MM.1S (cell line): Measurements from ENCODE around the gene CRIP3.

Experiments used
- EZH2phosphoT487 ChIP-seq: fragments of 300-600 bp; sonication (generic); IDR thresholded peaks from 2 replicates; pipeline ENCODE4 v1.6.1; 2018; ENCODE audit warnings: antibody characterized with exemption, low read length
- TF ChIP-seq, protein P1 (sequence below): fragments of 300-600 bp; sonication (generic); IDR thresholded peaks from 2 replicates; pipeline ENCODE4 v1.5.1; 2016; ENCODE audit warnings: antibody characterized with exemption, low read length, mixed read lengths

DNA sequence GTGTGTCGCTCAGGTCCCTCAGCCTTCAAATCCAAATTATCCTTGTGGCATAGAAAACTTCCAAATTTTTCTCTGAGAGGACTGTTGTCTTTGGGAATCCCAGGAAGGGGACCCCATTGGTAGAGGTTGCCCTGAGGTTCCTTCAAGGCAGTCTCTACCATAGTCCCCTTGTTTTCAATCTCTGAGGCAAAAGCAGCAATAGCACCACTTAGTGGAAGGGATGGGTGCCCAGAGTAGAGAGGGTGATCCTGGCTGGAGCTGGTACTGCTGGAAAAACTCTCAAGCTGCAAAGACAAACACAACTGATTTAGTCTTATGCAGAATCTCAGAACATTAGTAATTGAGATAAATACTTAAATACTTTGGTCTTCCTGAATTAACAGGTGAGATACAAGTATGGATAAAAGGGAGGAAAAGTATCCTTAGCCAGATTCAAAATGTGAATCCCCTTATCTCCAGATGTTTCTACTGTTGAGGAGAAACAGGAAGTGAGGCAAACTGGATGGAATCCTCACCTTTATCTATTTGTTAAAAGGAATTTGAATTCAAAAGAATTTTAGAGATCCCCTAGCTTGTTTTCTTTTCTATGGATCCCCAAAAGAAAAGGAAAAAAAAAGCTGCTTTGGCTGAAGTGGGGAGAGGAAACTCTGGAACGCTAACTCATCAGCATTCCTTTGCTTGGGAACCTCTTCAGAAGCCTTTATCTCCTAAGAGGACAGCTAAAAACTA, 47.4 kb upstream of the CRIP3 start:
- TF ChIP-seq, protein P1, sequence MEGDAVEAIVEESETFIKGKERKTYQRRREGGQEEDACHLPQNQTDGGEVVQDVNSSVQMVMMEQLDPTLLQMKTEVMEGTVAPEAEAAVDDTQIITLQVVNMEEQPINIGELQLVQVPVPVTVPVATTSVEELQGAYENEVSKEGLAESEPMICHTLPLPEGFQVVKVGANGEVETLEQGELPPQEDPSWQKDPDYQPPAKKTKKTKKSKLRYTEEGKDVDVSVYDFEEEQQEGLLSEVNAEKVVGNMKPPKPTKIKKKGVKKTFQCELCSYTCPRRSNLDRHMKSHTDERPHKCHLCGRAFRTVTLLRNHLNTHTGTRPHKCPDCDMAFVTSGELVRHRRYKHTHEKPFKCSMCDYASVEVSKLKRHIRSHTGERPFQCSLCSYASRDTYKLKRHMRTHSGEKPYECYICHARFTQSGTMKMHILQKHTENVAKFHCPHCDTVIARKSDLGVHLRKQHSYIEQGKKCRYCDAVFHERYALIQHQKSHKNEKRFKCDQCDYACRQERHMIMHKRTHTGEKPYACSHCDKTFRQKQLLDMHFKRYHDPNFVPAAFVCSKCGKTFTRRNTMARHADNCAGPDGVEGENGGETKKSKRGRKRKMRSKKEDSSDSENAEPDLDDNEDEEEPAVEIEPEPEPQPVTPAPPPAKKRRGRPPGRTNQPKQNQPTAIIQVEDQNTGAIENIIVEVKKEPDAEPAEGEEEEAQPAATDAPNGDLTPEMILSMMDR, result peak; percentile 23; the same call in 1 of the 2 replicates
- no peak for TF ChIP-seq EZH2phosphoT487
